ENCODE data around the gene ANKRD23. TPM values are rescaled to one million over a fixed set of nuclear protein-coding genes. Genes with fewer than 3 reads are reported as not detected.

Gene ANKRD23
- total RNA-seq, 4 donors from 2014 or later, result 6.1 to 22.3 (median 7.2) TPM

GRCh38 chr2:96815326-96816126 is 28.3 kb downstream of the ANKRD23 start:
- TF ChIP-seq EP300 (IDR thresholded peaks at IDR 0.05) (no peak), CTCF (IDR thresholded peaks at IDR 0.05) (no peak), POLR2A (IDR thresholded peaks at IDR 0.05) (peak in 1 of 2 donors; percentile 21), POLR2AphosphoS5 (IDR thresholded peaks at IDR 0.05) (no peak)

GRCh38 chr2:96813656-96814055 is 30.2 kb downstream of the ANKRD23 start:
- no peaks in the 10 kb centered on the region for H3K9me3 ChIP-seq
- no peak for TF ChIP-seq CTCF (IDR thresholded peaks at IDR 0.05)
- H3K36me3 ChIP-seq, result peaks cover 26% of the 10 kb centered on the region
- H3K4me3 ChIP-seq, result no peak overlapping the region
- H3K27ac ChIP-seq, result no peak overlapping the region
- DNase-seq (ENCODE audit: low spot score in 2 of 2), result no peak
- 94% methylated on average over 4 of the region's 4 CpGs for WGBS
- H3K4me1 ChIP-seq, result peaks cover 29% of the 10 kb centered on the region
- no peaks in the 10 kb centered on the region for H3K27me3 ChIP-seq

More at GRCh38 chr2:96815326-96816126, 28.3 kb downstream of the ANKRD23 start:
- Histone ChIP-seq H3K27ac (peak overlapping the region; percentile 87), H3K9me3 (no peaks in the 10 kb centered on the region), H3K4me3 (peak overlapping the region; percentile 92), H3K27me3 (no peaks in the 10 kb centered on the region), H3K36me3 (peaks cover 10% of the 10 kb centered on the region), H3K4me1 (peaks cover 38% of the 10 kb centered on the region)
- 1% methylated on average over 32 of the region's 60 CpGs for whole genome bisulfite sequencing
- DNase-seq (ENCODE audit: low spot score in 2 of 2), result no peak

- H3K9me3 ChIP-seq, result no peaks in the 10 kb centered on the region
- no peak for DNase-seq (ENCODE audit: low spot score in 2 of 2)
- H3K27ac ChIP-seq, result no peak overlapping the region
- H3K4me1 ChIP-seq, result peaks cover 13% of the 10 kb centered on the region
- H3K4me3 ChIP-seq, result no peak overlapping the region
- no peaks in the 10 kb centered on the region for H3K27me3 ChIP-seq
- 22% methylated on average over 3 of the region's 3 CpGs for WGBS
- TF ChIP-seq EP300 (IDR thresholded peaks at IDR 0.05), result no peak
- no peak for TF ChIP-seq POLR2AphosphoS5 (IDR thresholded peaks at IDR 0.05)
- TF ChIP-seq POLR2A (IDR thresholded peaks at IDR 0.05), result no peak
- no peak for TF ChIP-seq CTCF (IDR thresholded peaks at IDR 0.05)
- peaks cover 30% of the 10 kb centered on the region for H3K36me3 ChIP-seq
These were observed 31.9 kb downstream of the ANKRD23 start for GRCh38 chr2:96811917-96812316.

- 96% methylated on average over 5 of the region's 5 CpGs for WGBS
These were observed 33.0 kb downstream of the ANKRD23 start for GRCh38 chr2:96810783-96811192.

More at GRCh38 chr2:96810783-96811192, 33.0 kb downstream of the ANKRD23 start:
- H3K9me3 ChIP-seq, result no peaks in the 10 kb centered on the region
- H3K4me3 ChIP-seq, result no peak overlapping the region
- H3K36me3 ChIP-seq, result peaks cover 30% of the 10 kb centered on the region
- no peak for DNase-seq (ENCODE audit: low spot score in 2 of 2)
- no peaks in the 10 kb centered on the region for H3K27me3 ChIP-seq
- TF ChIP-seq CTCF (IDR thresholded peaks at IDR 0.05), result no peak
- no peak for TF ChIP-seq EP300 (IDR thresholded peaks at IDR 0.05)
- no peak for TF ChIP-seq POLR2AphosphoS5 (IDR thresholded peaks at IDR 0.05)
- no peak for TF ChIP-seq POLR2A (IDR thresholded peaks at IDR 0.05)
- peaks cover 12% of the 10 kb centered on the region for H3K4me1 ChIP-seq
- H3K27ac ChIP-seq, result no peak overlapping the region
